ENCODE measurements around the gene CFAP44.

GRCh38 chr3:113441051-113441770 is at the start of gene CFAP44:
- TF ChIP-seq CTCF (IDR thresholded peaks at IDR 0.05), result no peak
- no peak for TF ChIP-seq POLR2A (IDR thresholded peaks at IDR 0.05)
